MM.1S (cell line): ENCODE results near the gene OR10G6.

Experiments
- DNase-seq: peaks from one replicate; pipeline ENCODE4 v3.0.0-alpha.2; 2015
- H2AFZ ChIP-seq: fragments of 300-600 bp; sonication (generic); 2 replicates; pipeline ENCODE4 v1.6.0; 2016; ENCODE audit warnings: antibody characterized with exemption, low read length
- H3F3A ChIP-seq: fragments of 300-600 bp; sonication (generic); 2 replicates; pipeline ENCODE4 v1.6.1; 2016; ENCODE audit warnings: mild to moderate bottlenecking, antibody characterized with exemption, low read length, moderate library complexity, mixed read lengths; ENCODE audit not compliant: insufficient read depth
- H3K27ac ChIP-seq: fragments of 300-600 bp; sonication (generic); 2 replicates; pipeline ENCODE4 v1.5.1; 2016; ENCODE audit warnings: mild to moderate bottlenecking, low read length
- H3K27me3 ChIP-seq: fragments of 300-600 bp; sonication (generic); replicated peaks from 2 replicates; pipeline ENCODE4 v1.6.0; 2016; ENCODE audit warnings: low read length; ENCODE audit not compliant: insufficient read depth
- H3K36me3 ChIP-seq: fragments of 300-600 bp; sonication (generic); replicated peaks from 2 replicates; pipeline ENCODE4 v1.6.1; 2016; ENCODE audit warnings: mild to moderate bottlenecking, low read length, mixed read lengths; ENCODE audit not compliant: insufficient read depth
- H3K4me1 ChIP-seq: fragments of 300-600 bp; sonication (generic); 2 replicates; pipeline ENCODE4 v1.6.1; 2016; ENCODE audit warnings: low read length, mixed read lengths
- H3K4me2 ChIP-seq: fragments of 300-600 bp; sonication (generic); 2 replicates; pipeline ENCODE4 v1.6.0; 2016; ENCODE audit warnings: low read depth, low read length
- H3K4me3 ChIP-seq: fragments of 300-600 bp; sonication (generic); 2 replicates; pipeline ENCODE4 v1.5.1; 2016; ENCODE audit warnings: low read length, mixed read lengths
- H3K79me2 ChIP-seq: fragments of 300-600 bp; sonication (generic); 2 replicates; pipeline ENCODE4 v1.6.1; 2016; ENCODE audit warnings: mixed run types, low read length, mixed read lengths
- H3K9ac ChIP-seq: fragments of 300-600 bp; sonication (generic); 2 replicates; pipeline ENCODE4 v1.6.1; 2016; ENCODE audit warnings: low read length, mixed read lengths
- H3K9me2 ChIP-seq: fragments of 300-600 bp; sonication (generic); replicated peaks from 2 replicates; pipeline ENCODE4 v1.6.1; 2016; ENCODE audit warnings: mild to moderate bottlenecking, low read length, mixed read lengths; ENCODE audit not compliant: insufficient read depth
- H3K9me3 ChIP-seq: fragments of 300-600 bp; sonication (generic); replicated peaks from 2 replicates; pipeline ENCODE4 v1.6.1; 2016; ENCODE audit warnings: mild to moderate bottlenecking, low read length, mixed read lengths; ENCODE audit not compliant: insufficient read depth
- H4K20me1 ChIP-seq: fragments of 300-600 bp; sonication (generic); 2 replicates; pipeline ENCODE4 v1.6.1; 2016; ENCODE audit warnings: mild to moderate bottlenecking, low read length, moderate library complexity, mixed read lengths; ENCODE audit not compliant: insufficient read depth
- CTCF ChIP-seq: fragments of 300-600 bp; sonication (generic); IDR thresholded peaks from 2 replicates; pipeline ENCODE4 v1.5.1; 2016; ENCODE audit warnings: antibody characterized with exemption, low read length, mixed read lengths
- EZH2 ChIP-seq: fragments of 300-600 bp; sonication (generic); optimal IDR thresholded peaks from 2 replicates; pipeline ENCODE3; 2017; ENCODE audit warnings: low read depth, mild to moderate bottlenecking, antibody characterized with exemption, low read length, mixed read lengths
- EZH2phosphoT487 ChIP-seq: fragments of 300-600 bp; sonication (generic); IDR thresholded peaks from 2 replicates; pipeline ENCODE4 v1.6.1; 2018; ENCODE audit warnings: antibody characterized with exemption, low read length

OR10G6 gene

DNA sequence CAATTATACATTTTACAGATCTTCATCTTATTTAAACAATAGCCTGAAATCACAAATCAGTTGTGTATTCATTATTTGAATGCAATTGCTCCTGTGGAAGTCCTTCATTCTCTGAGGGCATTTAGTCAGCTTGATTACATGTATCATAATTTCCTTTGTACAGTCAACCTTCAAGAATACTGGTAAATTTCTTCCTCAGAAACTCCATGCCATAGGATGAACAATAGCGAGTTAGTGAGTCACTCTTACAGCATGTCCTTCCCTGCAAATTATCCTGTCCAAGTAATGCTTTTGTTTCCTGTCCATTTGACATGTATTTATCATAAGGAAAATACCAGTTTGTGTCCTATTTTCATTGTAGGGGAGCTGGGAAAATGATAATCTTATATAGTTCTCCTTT is 21.1 kb downstream of the OR10G6 start:
- Histone ChIP-seq H3K4me1 (no peaks in the 10 kb centered on the region), H2AFZ (no peak overlapping the region), H3F3A (no peaks in the 10 kb centered on the region), H3K9ac (no peak overlapping the region), H3K27me3 (no peaks in the 10 kb centered on the region), H3K9me3 (no peaks in the 10 kb centered on the region), H3K9me2 (no peaks in the 10 kb centered on the region), H4K20me1 (no peaks in the 10 kb centered on the region), H3K79me2 (no peaks in the 10 kb centered on the region), H3K4me3 (no peak overlapping the region), H3K4me2 (no peak overlapping the region), H3K36me3 (no peaks in the 10 kb centered on the region), H3K27ac (no peak overlapping the region)
- no peak for TF ChIP-seq EZH2
- TF ChIP-seq EZH2phosphoT487: no peak
- no peak for TF ChIP-seq CTCF
- no peak for DNase-seq

DNA sequence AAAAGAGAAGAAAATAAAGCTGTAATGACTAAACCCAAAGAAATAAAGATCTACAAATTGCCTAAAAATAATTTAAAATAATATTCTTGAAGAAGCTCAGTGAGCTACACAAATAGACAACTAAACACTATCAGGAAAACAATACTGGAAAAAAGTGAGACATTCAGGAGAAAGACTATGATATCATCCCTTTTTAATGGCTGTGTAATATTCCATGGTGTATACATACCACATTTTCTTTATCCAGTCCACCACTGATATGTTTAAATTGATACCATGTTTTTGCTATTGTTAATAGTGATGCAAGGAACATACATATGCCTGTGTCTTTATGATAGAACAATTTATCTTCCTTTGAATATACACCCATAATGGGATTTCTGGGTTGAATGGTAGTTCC is 38.2 kb downstream of the OR10G6 start:
- H3K27ac ChIP-seq: no peak overlapping the region

DNA sequence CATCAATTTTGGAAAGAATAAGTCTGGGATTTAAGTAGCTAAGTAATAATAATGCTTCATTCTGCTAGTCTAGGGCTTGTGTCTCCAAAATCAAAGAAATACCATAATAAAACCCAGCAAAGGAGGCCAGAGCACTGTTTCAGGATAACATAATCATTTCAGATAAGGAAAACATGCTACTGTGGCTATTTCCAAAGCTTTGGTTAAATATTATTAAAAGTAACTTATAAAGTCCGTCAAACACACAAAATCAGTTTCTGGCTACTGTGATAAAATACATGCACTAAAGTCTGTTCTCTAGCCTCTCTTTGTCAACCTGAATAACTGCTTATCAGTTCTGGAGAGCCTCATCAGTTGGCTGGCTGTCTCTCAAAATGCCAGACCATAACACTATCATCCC is 49.8 kb downstream of the OR10G6 start:
- H3K9me2 ChIP-seq: no peaks in the 10 kb centered on the region
- no peaks in the 10 kb centered on the region for H3K9me3 ChIP-seq
- H2AFZ ChIP-seq: no peak overlapping the region
- no peaks in the 10 kb centered on the region for H3K4me1 ChIP-seq
- no peak overlapping the region for H3K9ac ChIP-seq
- TF ChIP-seq EZH2phosphoT487 (no peak), EZH2 (no peak), CTCF (no peak)
- no peak overlapping the region for H3K4me3 ChIP-seq
- no peaks in the 10 kb centered on the region for H4K20me1 ChIP-seq
- H3K4me2 ChIP-seq: no peak overlapping the region
- no peaks in the 10 kb centered on the region for H3K27me3 ChIP-seq
- H3K27ac ChIP-seq: no peak overlapping the region
- no peak for DNase-seq
- H3K36me3 ChIP-seq: no peaks in the 10 kb centered on the region
- no peaks in the 10 kb centered on the region for H3F3A ChIP-seq
- no peaks in the 10 kb centered on the region for H3K79me2 ChIP-seq

More for the DNA sequence above, 38.2 kb downstream of the OR10G6 start:
- no peaks in the 10 kb centered on the region for H3F3A ChIP-seq
- H2AFZ ChIP-seq: no peak overlapping the region
- no peaks in the 10 kb centered on the region for H3K36me3 ChIP-seq
- no peaks in the 10 kb centered on the region for H3K79me2 ChIP-seq
- H3K9me3 ChIP-seq: no peaks in the 10 kb centered on the region
- DNase-seq: no peak
- no peak overlapping the region for H3K4me2 ChIP-seq
- no peaks in the 10 kb centered on the region for H3K4me1 ChIP-seq
- H4K20me1 ChIP-seq: no peaks in the 10 kb centered on the region
- H3K9ac ChIP-seq: no peak overlapping the region
- no peak overlapping the region for H3K4me3 ChIP-seq
- H3K27me3 ChIP-seq: no peaks in the 10 kb centered on the region
- no peaks in the 10 kb centered on the region for H3K9me2 ChIP-seq
- TF ChIP-seq CTCF (no peak), EZH2 (no peak), EZH2phosphoT487 (no peak)
